Left ventricle myocardium inferior (tissue), 1 donor: ENCODE results near the gene APOBR. TPM values are rescaled to one million over a fixed set of nuclear protein-coding genes. Genes with fewer than 3 reads are reported as not detected.
A peak's percentile ranks its signal among the peaks of the same experiment; 100 is the strongest.

ENCODE experiments used
- DNase-seq: peaks from one replicate; pipeline ENCODE4 v3.0.0-alpha.2; 2020
- H3K27ac ChIP-seq: fragments of 200-600 bp; replicated peaks from 2 replicates; pipeline ENCODE4 v1.8.0; 2021
- H3K27me3 ChIP-seq: fragments of 200-600 bp; 2 replicates; pipeline ENCODE4 v1.8.0; 2021; ENCODE audit warnings: low read depth
- H3K36me3 ChIP-seq: fragments of 200-600 bp; 2 replicates; pipeline ENCODE4 v1.8.0; 2021
- H3K4me1 ChIP-seq: fragments of 200-600 bp; 2 replicates; pipeline ENCODE4 v1.8.0; 2021
- H3K4me3 ChIP-seq: fragments of 200-600 bp; 2 replicates; pipeline ENCODE4 v1.8.0; 2021; ENCODE audit warnings: mild to moderate bottlenecking, moderate library complexity
- H3K9me3 ChIP-seq: fragments of 200-600 bp; replicated peaks from 2 replicates; pipeline ENCODE4 v1.8.0; 2021
- intact Hi-C: fragments of 100-400 bp; cut with micrococcal nuclease; formaldehyde crosslinking; loops from one replicate; pipeline ENCODE4 v1.11.0; 2022
- total RNA-seq: library from RNA; stranded (reverse); fragmentation: NEBNext Ultra II Directional; extraction: Animal tissue kit (Norgen Biotek cat#: 25700); gene quantifications from one replicate; pipeline ENCODE4 v1.2.1, GENCODE V29; 2021
- TF ChIP-seq, protein P1 (sequence below): fragments of 200-600 bp; IDR thresholded peaks from 2 replicates; pipeline ENCODE4 v1.8.0; 2021; ENCODE audit warnings: antibody characterized with exemption, mild to moderate bottlenecking, borderline replicate concordance
- donor health status: DM: no; HTN: yes; CAD: no; lungs with severe emphysema.

APOBR gene
- total RNA-seq, 1 donor from 2014 or later = 0.38 TPM

- Histone ChIP-seq H3K4me3 (peak overlapping the region; percentile 71), H3K27ac (peak overlapping the region; percentile 93), H3K9me3 (peaks cover 6% of the 10 kb centered on the region), H3K4me1 (peaks cover 59% of the 10 kb centered on the region), H3K27me3 (no peaks in the 10 kb centered on the region), H3K36me3 (peaks cover 25% of the 10 kb centered on the region)
- DNase-seq = no peak
- intact Hi-C loops = no loop called here
- TF ChIP-seq, protein P1, sequence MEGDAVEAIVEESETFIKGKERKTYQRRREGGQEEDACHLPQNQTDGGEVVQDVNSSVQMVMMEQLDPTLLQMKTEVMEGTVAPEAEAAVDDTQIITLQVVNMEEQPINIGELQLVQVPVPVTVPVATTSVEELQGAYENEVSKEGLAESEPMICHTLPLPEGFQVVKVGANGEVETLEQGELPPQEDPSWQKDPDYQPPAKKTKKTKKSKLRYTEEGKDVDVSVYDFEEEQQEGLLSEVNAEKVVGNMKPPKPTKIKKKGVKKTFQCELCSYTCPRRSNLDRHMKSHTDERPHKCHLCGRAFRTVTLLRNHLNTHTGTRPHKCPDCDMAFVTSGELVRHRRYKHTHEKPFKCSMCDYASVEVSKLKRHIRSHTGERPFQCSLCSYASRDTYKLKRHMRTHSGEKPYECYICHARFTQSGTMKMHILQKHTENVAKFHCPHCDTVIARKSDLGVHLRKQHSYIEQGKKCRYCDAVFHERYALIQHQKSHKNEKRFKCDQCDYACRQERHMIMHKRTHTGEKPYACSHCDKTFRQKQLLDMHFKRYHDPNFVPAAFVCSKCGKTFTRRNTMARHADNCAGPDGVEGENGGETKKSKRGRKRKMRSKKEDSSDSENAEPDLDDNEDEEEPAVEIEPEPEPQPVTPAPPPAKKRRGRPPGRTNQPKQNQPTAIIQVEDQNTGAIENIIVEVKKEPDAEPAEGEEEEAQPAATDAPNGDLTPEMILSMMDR = no peak
Observed at GRCh38 chr16:28537076-28537475, 42.6 kb downstream of the APOBR start.

- peak overlapping the region; percentile 93 for H3K27ac ChIP-seq
- H3K9me3 ChIP-seq = peaks cover 6% of the 10 kb centered on the region
- H3K27me3 ChIP-seq = no peaks in the 10 kb centered on the region
- TF ChIP-seq, protein P1 = no peak
- H3K36me3 ChIP-seq = peaks cover 25% of the 10 kb centered on the region
- H3K4me1 ChIP-seq = peaks cover 48% of the 10 kb centered on the region
- intact Hi-C loops = no loop called here
- DNase-seq = no peak
- peak overlapping the region; percentile 71 for H3K4me3 ChIP-seq
Observed at GRCh38 chr16:28537964-28538732, 43.7 kb downstream of the APOBR start.

- peak within 1 kb of the TSS; percentile 71 for H3K4me3 ChIP-seq
- intact Hi-C loops = no loop called here
- H3K36me3 ChIP-seq = peaks cover 25% of the 10 kb centered on the region
- TF ChIP-seq, protein P1 = no peak
- no peaks in the 10 kb centered on the region for H3K27me3 ChIP-seq
- peak; percentile 93 for DNase-seq
- peaks cover 47% of the 10 kb centered on the region for H3K4me1 ChIP-seq
- peaks cover 6% of the 10 kb centered on the region for H3K9me3 ChIP-seq
- peak within 1 kb of the TSS; percentile 93 for H3K27ac ChIP-seq
Observed at GRCh38 chr16:28538733-28539596, 44.5 kb downstream of the APOBR start, which contains the start of gene NUPR1. Gene NUPR1 (minus strand): TSS chr16:28538974. CDS start chr16:28538907, 67 bp downstream.

GRCh38 chr16:28540346-28540745 lies 45.9 kb downstream of the APOBR start:
- DNase-seq = no peak
- no peak overlapping the region for H3K4me3 ChIP-seq
- H3K4me1 ChIP-seq = peaks cover 38% of the 10 kb centered on the region
- peaks cover 17% of the 10 kb centered on the region for H3K36me3 ChIP-seq
- H3K27me3 ChIP-seq = no peaks in the 10 kb centered on the region
- no peak overlapping the region for H3K27ac ChIP-seq
- intact Hi-C loops = no loop called here
- TF ChIP-seq, protein P1 = no peak
- H3K9me3 ChIP-seq = no peaks in the 10 kb centered on the region

- H3K27me3 ChIP-seq = no peaks in the 10 kb centered on the region
- peaks cover 18% of the 10 kb centered on the region for H3K4me1 ChIP-seq
- TF ChIP-seq, protein P1 = no peak
- H3K4me3 ChIP-seq = no peak overlapping the region
- H3K36me3 ChIP-seq = no peaks in the 10 kb centered on the region
- DNase-seq = no peak
- intact Hi-C loops = no loop called here
- no peak overlapping the region for H3K27ac ChIP-seq
- no peaks in the 10 kb centered on the region for H3K9me3 ChIP-seq
Observed at GRCh38 chr16:28542646-28543045, 48.2 kb downstream of the APOBR start.
